ENCODE results near the gene BTG2. TPM values are rescaled to one million over a fixed set of nuclear protein-coding genes. Genes with fewer than 3 reads are reported as not detected.

Gene BTG2
- total and polyA plus RNA-seq, 2 experiments from 2014 or later: 6.3 to 9.1 TPM

GRCh38 chr1:203276408-203276807, 28.9 kb upstream of the BTG2 start:
- Mint-ChIP-seq H3K27me3 (ENCODE audit: insufficient read depth, low read depth, poor library complexity) (peaks cover 37% of the 10 kb centered on the region), H3K36me3 (ENCODE audit: low read depth) (no peaks in the 10 kb centered on the region), H3K9me3 (no peaks in the 10 kb centered on the region), H3K27ac (no peak overlapping the region), H3K4me1 (peaks cover 17% of the 10 kb centered on the region), H3K4me3 (no peak overlapping the region)
- Histone ChIP-seq H3K27ac (ENCODE audit: low read depth) (no peak overlapping the region), H4K20me1 (replicated peaks; ENCODE audit: insufficient read depth) (no peaks in the 10 kb centered on the region), H3K4me2 (no peak overlapping the region), H3K4me3 (no peak overlapping the region), H3K9me2 (ENCODE audit: insufficient read depth) (no peaks in the 10 kb centered on the region), H2AFZ (no peak overlapping the region), H3K4me1 (ENCODE audit: insufficient read depth) (peaks cover 15% of the 10 kb centered on the region; the same call in 1 of the 2 replicates), H3K27me3 (ENCODE audit: insufficient read depth) (peaks cover 29% of the 10 kb centered on the region), H3F3A (replicated peaks; ENCODE audit: low read depth) (no peaks in the 10 kb centered on the region), H3K36me3 (ENCODE audit: insufficient read depth) (no peaks in the 10 kb centered on the region), H3K79me2 (replicated peaks; ENCODE audit: insufficient read depth) (no peaks in the 10 kb centered on the region)
- ATAC-seq (no peak), DNase-seq (ENCODE audit: low spot score) (no peak)
- TF ChIP-seq, protein P1, sequence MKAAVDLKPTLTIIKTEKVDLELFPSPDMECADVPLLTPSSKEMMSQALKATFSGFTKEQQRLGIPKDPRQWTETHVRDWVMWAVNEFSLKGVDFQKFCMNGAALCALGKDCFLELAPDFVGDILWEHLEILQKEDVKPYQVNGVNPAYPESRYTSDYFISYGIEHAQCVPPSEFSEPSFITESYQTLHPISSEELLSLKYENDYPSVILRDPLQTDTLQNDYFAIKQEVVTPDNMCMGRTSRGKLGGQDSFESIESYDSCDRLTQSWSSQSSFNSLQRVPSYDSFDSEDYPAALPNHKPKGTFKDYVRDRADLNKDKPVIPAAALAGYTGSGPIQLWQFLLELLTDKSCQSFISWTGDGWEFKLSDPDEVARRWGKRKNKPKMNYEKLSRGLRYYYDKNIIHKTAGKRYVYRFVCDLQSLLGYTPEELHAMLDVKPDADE (IDR thresholded peaks at IDR 0.05): no peak
- TF ChIP-seq JUNB (IDR thresholded peaks at IDR 0.05; ENCODE audit: unreplicated experiment) (no peak), STAT1 (IDR thresholded peaks at IDR 0.05; ENCODE audit: unreplicated experiment) (no peak), CREB1 (CRISPR knock-in tag; IDR thresholded peaks at IDR 0.05; ENCODE audit: low read depth) (no peak), ZNF114 (CRISPR knock-in tag; IDR thresholded peaks at IDR 0.05) (no peak), POLR2AphosphoS5 (IDR thresholded peaks at IDR 0.05; ENCODE audit: low read depth) (no peak), NANOG (IDR thresholded peaks at IDR 0.05; ENCODE audit: borderline replicate concordance) (no peak)

DNA sequence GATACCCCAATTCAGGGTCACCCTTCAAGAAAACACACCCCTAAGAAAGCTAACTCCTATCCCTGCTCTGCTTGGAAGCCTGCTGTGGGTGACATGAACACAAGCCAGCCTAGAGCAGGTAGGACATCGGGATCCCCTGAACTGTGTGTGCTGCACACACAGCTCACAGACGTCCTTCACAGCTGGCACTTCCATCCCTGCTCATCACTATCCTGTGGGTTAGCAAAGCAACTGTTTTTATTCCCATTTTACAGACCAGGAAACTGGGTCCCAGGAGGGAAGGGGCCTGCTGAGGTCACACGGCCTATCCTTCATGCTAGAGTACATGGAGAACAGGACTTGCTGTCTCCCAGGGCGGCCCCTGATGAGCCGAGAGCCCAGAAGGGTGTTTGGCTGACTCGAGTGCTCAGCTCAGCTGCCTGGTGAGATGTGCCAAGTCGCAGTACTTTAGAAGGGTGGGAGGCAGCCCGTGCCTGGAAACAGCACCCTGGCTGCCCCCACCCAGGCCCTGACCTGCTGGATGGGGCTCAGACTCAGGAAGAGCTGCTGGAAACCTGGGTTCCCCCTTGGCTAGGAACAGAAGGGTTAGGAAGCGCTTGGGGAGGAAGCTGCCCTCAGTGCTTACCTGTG, 28.3 kb upstream of the BTG2 start:
- no peak overlapping the region for H2AFZ ChIP-seq
- Mint-ChIP-seq H3K9me3 (no peaks in the 10 kb centered on the region), H3K27me3 (ENCODE audit: insufficient read depth, low read depth, poor library complexity) (peaks cover 38% of the 10 kb centered on the region), H3K27ac (no peak overlapping the region), H3K4me3 (no peak overlapping the region), H3K36me3 (ENCODE audit: low read depth) (no peaks in the 10 kb centered on the region), H3K4me1 (peaks cover 20% of the 10 kb centered on the region)
- no peak overlapping the region for H3K4me3 ChIP-seq
- ATAC-seq (no peak), DNase-seq (ENCODE audit: low spot score) (no peak)
- no peak overlapping the region for H3K27ac ChIP-seq (ENCODE audit: low read depth)
- H3K4me2 ChIP-seq: no peak overlapping the region
- peaks cover 23% of the 10 kb centered on the region for H3K27me3 ChIP-seq (ENCODE audit: insufficient read depth)
- no peaks in the 10 kb centered on the region for H3K36me3 ChIP-seq (ENCODE audit: insufficient read depth)
- peaks cover 15% of the 10 kb centered on the region; the same call in 1 of the 2 replicates for H3K4me1 ChIP-seq (ENCODE audit: insufficient read depth)
- H3K79me2 ChIP-seq (replicated peaks; ENCODE audit: insufficient read depth): no peaks in the 10 kb centered on the region
- no peaks in the 10 kb centered on the region for H3K9me2 ChIP-seq (ENCODE audit: insufficient read depth)
- H3F3A ChIP-seq (replicated peaks; ENCODE audit: low read depth): no peaks in the 10 kb centered on the region
- no peaks in the 10 kb centered on the region for H4K20me1 ChIP-seq (replicated peaks; ENCODE audit: insufficient read depth)
- TF ChIP-seq, protein P1 (IDR thresholded peaks at IDR 0.05): no peak
- no peak for TF ChIP-seq NANOG (IDR thresholded peaks at IDR 0.05; ENCODE audit: borderline replicate concordance)
- no peak for TF ChIP-seq REST (IDR thresholded peaks at IDR 0.05; ENCODE audit: unreplicated experiment)
- no peak for TF ChIP-seq POLR2AphosphoS5 (IDR thresholded peaks at IDR 0.05; ENCODE audit: low read depth)
- TF ChIP-seq STAT1 (IDR thresholded peaks at IDR 0.05; ENCODE audit: unreplicated experiment): no peak
- no peak for TF ChIP-seq ZNF331 (CRISPR knock-in tag; IDR thresholded peaks at IDR 0.05; ENCODE audit: low read depth)
- TF ChIP-seq EZH2phosphoT487 (IDR thresholded peaks at IDR 0.05; ENCODE audit: unreplicated experiment): no peak
- TF ChIP-seq JUNB (IDR thresholded peaks at IDR 0.05; ENCODE audit: unreplicated experiment): no peak
- no peak for TF ChIP-seq CREB1 (CRISPR knock-in tag; IDR thresholded peaks at IDR 0.05; ENCODE audit: low read depth)
- no peak for TF ChIP-seq EZH2 (IDR thresholded peaks at IDR 0.05; ENCODE audit: low read depth, unreplicated experiment)
